Stimulated activated CD4-positive, alpha-beta T cell treated with anti-CD3 and anti-CD28 coated beads, TNF-alpha, amount 100 ng/mL, for 48 hours (primary cell): Measurements from ENCODE around the gene PHF14.

Source experiments
- DNase-seq, 3 donors: peaks; one replicate each; pipeline ENCODE4 v3.0.0-alpha.2; 2020; ENCODE audit warnings: low read depth in 3 of 3

Gene PHF14

GRCh38 chr7:11170863-11171568 is 197.3 kb downstream of the PHF14 start:
- no peak for DNase-seq

GRCh38 chr7:11171569-11172192 is 198.0 kb downstream of the PHF14 start:
- DNase-seq: no peak

GRCh38 chr7:11172835-11173234 is 199.2 kb downstream of the PHF14 start:
- DNase-seq: no peak

GRCh38 chr7:11175371-11175770 is 201.7 kb downstream of the PHF14 start:
- DNase-seq: no peak

- no peak for DNase-seq
Observed at GRCh38 chr7:11175887-11176286, 202.2 kb downstream of the PHF14 start.

GRCh38 chr7:11176985-11177555 is 203.4 kb downstream of the PHF14 start:
- no peak for DNase-seq

GRCh38 chr7:11177793-11178192 is 204.1 kb downstream of the PHF14 start:
- no peak for DNase-seq

GRCh38 chr7:11181590-11181989 is 207.9 kb downstream of the PHF14 start:
- DNase-seq: no peak

- DNase-seq: no peak
Observed at GRCh38 chr7:11182736-11183135, 209.1 kb downstream of the PHF14 start.

- DNase-seq: no peak
Observed at GRCh38 chr7:11185179-11185815, 211.6 kb downstream of the PHF14 start.

GRCh38 chr7:11188529-11189310 is 215.0 kb downstream of the PHF14 start:
- DNase-seq: no peak

- no peak for DNase-seq
Observed at GRCh38 chr7:11191081-11191480, 217.4 kb downstream of the PHF14 start.

- no peak for DNase-seq
Observed at GRCh38 chr7:11191574-11192220, 218.0 kb downstream of the PHF14 start.

- no peak for DNase-seq
Observed at GRCh38 chr7:11192506-11192905, 218.8 kb downstream of the PHF14 start.

- no peak for DNase-seq
Observed at GRCh38 chr7:11193131-11193867, 219.6 kb downstream of the PHF14 start.

GRCh38 chr7:11193888-11194287 is 220.2 kb downstream of the PHF14 start:
- DNase-seq: no peak

GRCh38 chr7:11194492-11194891 is 220.8 kb downstream of the PHF14 start:
- no peak for DNase-seq

- DNase-seq: no peak
Observed at GRCh38 chr7:11195502-11195901, 221.8 kb downstream of the PHF14 start.

- no peak for DNase-seq
Observed at GRCh38 chr7:11196143-11196542, 222.5 kb downstream of the PHF14 start.

GRCh38 chr7:11203224-11203623 is 229.6 kb downstream of the PHF14 start:
- no peak for DNase-seq

GRCh38 chr7:11203683-11204082 is 230.0 kb downstream of the PHF14 start:
- DNase-seq: no peak
